ENCODE measurements around the gene COA6. TPM values are rescaled to one million over a fixed set of nuclear protein-coding genes. Genes with fewer than 3 reads are reported as not detected.

COA6 gene
- total and polyA plus RNA-seq, 2 of the 13 experiments (the other 11 are each of a cell fraction or from before 2014, with no cell fraction given), result 32.4 to 104 TPM

DNA sequence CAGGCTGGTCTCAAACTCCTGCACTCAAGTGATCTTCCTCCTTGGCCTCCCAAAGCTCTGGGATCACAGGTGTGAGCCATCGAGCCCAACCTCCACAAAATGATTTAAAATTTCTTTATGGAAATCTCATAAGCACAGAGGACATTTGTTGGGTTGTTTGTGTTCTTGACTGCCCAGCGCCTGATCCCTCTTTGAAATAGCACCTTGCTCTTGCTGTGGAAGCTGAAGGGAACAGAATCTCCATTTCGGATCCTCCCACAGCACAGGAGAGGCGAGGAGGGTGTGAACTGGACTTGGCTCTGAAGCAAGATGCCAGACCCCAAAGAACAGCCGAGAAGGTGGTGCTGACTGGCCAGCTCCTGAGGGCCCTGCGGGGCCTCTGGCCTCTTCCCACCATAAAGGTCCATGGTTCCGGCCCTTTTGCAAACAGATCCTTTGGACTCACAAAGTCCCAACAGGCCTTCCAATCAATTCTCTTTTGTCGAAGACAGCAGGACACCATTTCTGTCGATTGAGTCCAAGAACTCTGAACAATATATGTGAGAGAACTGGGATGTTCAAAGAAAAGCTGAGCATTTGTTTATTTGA, 45.6 kb upstream of the COA6 start (continued):
- TF ChIP-seq ZNF230 (CRISPR knock-in tag; IDR thresholded peaks at IDR 0.05) (0 out of 2 replicates have a peak, but pooled peaks have one; percentile 61), TP53 (CRISPR knock-in tag; conservative IDR thresholded peaks at IDR 0.05) (no peak), TBP (CRISPR knock-in tag; IDR thresholded peaks at IDR 0.05) (no peak), RARA (CRISPR knock-in tag; IDR thresholded peaks at IDR 0.05) (no peak), BORCS8-MEF2B (CRISPR knock-in tag; IDR thresholded peaks at IDR 0.05) (peak; percentile 88), ZNF235 (CRISPR knock-in tag; IDR thresholded peaks at IDR 0.05; ENCODE audit: borderline replicate concordance) (no peak), ONECUT2 (CRISPR knock-in tag; IDR thresholded peaks at IDR 0.05) (peak; percentile 88), NR2C2 (CRISPR knock-in tag; IDR thresholded peaks at IDR 0.05; ENCODE audit: borderline replicate concordance) (no peak), EED (CRISPR knock-in tag; IDR thresholded peaks at IDR 0.05) (no peak), ZNF577 (CRISPR knock-in tag; IDR thresholded peaks at IDR 0.05; ENCODE audit: borderline replicate concordance, low read depth) (no peak), ZNF776 (CRISPR knock-in tag; IDR thresholded peaks at IDR 0.05) (no peak), NCOR1 (IDR thresholded peaks at IDR 0.05; ENCODE audit: borderline replicate concordance, low read length) (peak; percentile 60; the same call in 1 of the 2 replicates), KLF11 (CRISPR knock-in tag; IDR thresholded peaks at IDR 0.05) (no peak), LCORL (IDR thresholded peaks at IDR 0.05) (no peak), LCORL (CRISPR knock-in tag; IDR thresholded peaks at IDR 0.05) (peak; percentile 70), KDM4B (CRISPR knock-in tag; IDR thresholded peaks at IDR 0.05) (no peak), XRCC5 (optimal IDR thresholded peaks at IDR 0.05; ENCODE audit: low read length) (peak; percentile 53), ZFP36L1 (CRISPR knock-in tag; IDR thresholded peaks at IDR 0.05) (peak; percentile 38; the same call in 1 of the 2 replicates)
- TF ChIP-seq, protein P1, sequence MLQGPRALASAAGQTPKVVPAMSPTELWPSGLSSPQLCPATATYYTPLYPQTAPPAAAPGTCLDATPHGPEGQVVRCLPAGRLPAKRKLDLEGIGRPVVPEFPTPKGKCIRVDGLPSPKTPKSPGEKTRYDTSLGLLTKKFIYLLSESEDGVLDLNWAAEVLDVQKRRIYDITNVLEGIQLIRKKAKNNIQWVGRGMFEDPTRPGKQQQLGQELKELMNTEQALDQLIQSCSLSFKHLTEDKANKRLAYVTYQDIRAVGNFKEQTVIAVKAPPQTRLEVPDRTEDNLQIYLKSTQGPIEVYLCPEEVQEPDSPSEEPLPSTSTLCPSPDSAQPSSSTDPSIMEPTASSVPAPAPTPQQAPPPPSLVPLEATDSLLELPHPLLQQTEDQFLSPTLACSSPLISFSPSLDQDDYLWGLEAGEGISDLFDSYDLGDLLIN (CRISPR knock-in tag; IDR thresholded peaks at IDR 0.05; ENCODE audit: borderline replicate concordance), result no peak
- TF ChIP-seq, protein P2, sequence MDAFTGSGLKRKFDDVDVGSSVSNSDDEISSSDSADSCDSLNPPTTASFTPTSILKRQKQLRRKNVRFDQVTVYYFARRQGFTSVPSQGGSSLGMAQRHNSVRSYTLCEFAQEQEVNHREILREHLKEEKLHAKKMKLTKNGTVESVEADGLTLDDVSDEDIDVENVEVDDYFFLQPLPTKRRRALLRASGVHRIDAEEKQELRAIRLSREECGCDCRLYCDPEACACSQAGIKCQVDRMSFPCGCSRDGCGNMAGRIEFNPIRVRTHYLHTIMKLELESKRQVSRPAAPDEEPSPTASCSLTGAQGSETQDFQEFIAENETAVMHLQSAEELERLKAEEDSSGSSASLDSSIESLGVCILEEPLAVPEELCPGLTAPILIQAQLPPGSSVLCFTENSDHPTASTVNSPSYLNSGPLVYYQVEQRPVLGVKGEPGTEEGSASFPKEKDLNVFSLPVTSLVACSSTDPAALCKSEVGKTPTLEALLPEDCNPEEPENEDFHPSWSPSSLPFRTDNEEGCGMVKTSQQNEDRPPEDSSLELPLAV (CRISPR knock-in tag; conservative IDR thresholded peaks at IDR 0.05; ENCODE audit: low read depth), result no peak
- TF ChIP-seq, protein P3, sequence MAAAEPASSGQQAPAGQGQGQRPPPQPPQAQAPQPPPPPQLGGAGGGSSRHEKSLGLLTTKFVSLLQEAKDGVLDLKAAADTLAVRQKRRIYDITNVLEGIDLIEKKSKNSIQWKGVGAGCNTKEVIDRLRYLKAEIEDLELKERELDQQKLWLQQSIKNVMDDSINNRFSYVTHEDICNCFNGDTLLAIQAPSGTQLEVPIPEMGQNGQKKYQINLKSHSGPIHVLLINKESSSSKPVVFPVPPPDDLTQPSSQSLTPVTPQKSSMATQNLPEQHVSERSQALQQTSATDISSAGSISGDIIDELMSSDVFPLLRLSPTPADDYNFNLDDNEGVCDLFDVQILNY (CRISPR knock-in tag; conservative IDR thresholded peaks at IDR 0.05), result no peak
- TF ChIP-seq, protein P4, sequence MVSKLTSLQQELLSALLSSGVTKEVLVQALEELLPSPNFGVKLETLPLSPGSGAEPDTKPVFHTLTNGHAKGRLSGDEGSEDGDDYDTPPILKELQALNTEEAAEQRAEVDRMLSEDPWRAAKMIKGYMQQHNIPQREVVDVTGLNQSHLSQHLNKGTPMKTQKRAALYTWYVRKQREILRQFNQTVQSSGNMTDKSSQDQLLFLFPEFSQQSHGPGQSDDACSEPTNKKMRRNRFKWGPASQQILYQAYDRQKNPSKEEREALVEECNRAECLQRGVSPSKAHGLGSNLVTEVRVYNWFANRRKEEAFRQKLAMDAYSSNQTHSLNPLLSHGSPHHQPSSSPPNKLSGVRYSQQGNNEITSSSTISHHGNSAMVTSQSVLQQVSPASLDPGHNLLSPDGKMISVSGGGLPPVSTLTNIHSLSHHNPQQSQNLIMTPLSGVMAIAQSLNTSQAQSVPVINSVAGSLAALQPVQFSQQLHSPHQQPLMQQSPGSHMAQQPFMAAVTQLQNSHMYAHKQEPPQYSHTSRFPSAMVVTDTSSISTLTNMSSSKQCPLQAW (CRISPR knock-in tag; IDR thresholded peaks at IDR 0.05), result peak; percentile 37; the same call in 1 of the 2 replicates
- TF ChIP-seq, protein P5, sequence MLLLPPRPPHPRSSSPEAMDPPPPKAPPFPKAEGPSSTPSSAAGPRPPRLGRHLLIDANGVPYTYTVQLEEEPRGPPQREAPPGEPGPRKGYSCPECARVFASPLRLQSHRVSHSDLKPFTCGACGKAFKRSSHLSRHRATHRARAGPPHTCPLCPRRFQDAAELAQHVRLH (CRISPR knock-in tag; IDR thresholded peaks at IDR 0.05; ENCODE audit: borderline replicate concordance, low read depth), result peak; percentile 37; the same call in 1 of the 2 replicates

All from HepG2 (cell line).